SK-N-SH (cell line): ENCODE data around the gene BRME1. TPM values are rescaled to one million over a fixed set of nuclear protein-coding genes. Genes with fewer than 3 reads are reported as not detected.

Experiments used
- CTCF ChIA-PET: fragments of 300-600, 350-600 bp; formaldehyde crosslinking; extraction: SDS; loops from one replicate; lab custom pipeline; 2021; lab: Yijun Ruan, JAX
- POLR2A ChIA-PET: fragments of 350-600 bp; sonication (Branson Sonifier 250); formaldehyde crosslinking; extraction: SDS; loops from one replicate; lab custom pipeline; 2020; ENCODE audit warnings: antibody characterized with exemption, inconsistent platforms; lab: Yijun Ruan, JAX
- DNase-seq: peaks from one replicate; pipeline ENCODE4 v3.0.0; 2012
- H2AFZ ChIP-seq: fragments of 200-600 bp; sonication (generic); 2 replicates; pipeline ENCODE4 v1.8.1; 2016; ENCODE audit warnings: antibody characterized with exemption, mild to moderate bottlenecking, low read depth
- H3F3A ChIP-seq: fragments of 200-600 bp; sonication (generic); replicated peaks from 2 replicates; pipeline ENCODE3; 2016; ENCODE audit warnings: antibody characterized with exemption, mild to moderate bottlenecking; ENCODE audit not compliant: insufficient read depth
- H3K27ac ChIP-seq, 2 experiments: fragments of 200-500 bp in 1 of 2; fragments of 200-600 bp in 1 of 2; sonication (Bioruptor generic) in 1 of 2; sonication (generic), shearing (Covaris generic) in 1 of 2; 2 replicates each; pipeline versions ENCODE4 v1.5.1 to v1.6.1; 2014 to 2016; ENCODE audit warnings: low read depth in 2 of 2, inconsistent platforms in 1 of 2, low read length in 1 of 2, mild to moderate bottlenecking in 1 of 2, mixed read lengths in 1 of 2
- H3K27me3 ChIP-seq: fragments of 200-600 bp; sonication (generic), shearing (Covaris generic); 2 replicates; pipeline ENCODE4 v1.6.1; 2016; ENCODE audit warnings: mixed run types; ENCODE audit not compliant: insufficient read depth
- H3K36me3 ChIP-seq, 2 experiments: fragments of 200-500 bp in 1 of 2; fragments of 200-600 bp in 1 of 2; sonication (Bioruptor generic) in 1 of 2; sonication (generic) in 1 of 2; replicated peaks in 1 of 2; 2 replicates each; pipeline versions ENCODE3 to v1.5.1; 2014 to 2016; ENCODE audit warnings: low read length in 1 of 2, mild to moderate bottlenecking in 1 of 2; ENCODE audit not compliant: insufficient read depth in 2 of 2, control insufficient read depth in 1 of 2
- H3K4me1 ChIP-seq, 2 experiments: fragments of 200-500 bp in 1 of 2; fragments of 200-600 bp in 1 of 2; sonication (Bioruptor generic) in 1 of 2; sonication (generic), shearing (Covaris generic) in 1 of 2; 2 replicates each; pipeline versions ENCODE4 v1.5.1 to v1.6.1; 2014 to 2016; ENCODE audit warnings: low read depth in 1 of 2, low read length in 1 of 2, mixed run types in 1 of 2; ENCODE audit not compliant: insufficient read depth in 2 of 2, control insufficient read depth in 1 of 2
- H3K4me2 ChIP-seq: fragments of 200-600 bp; sonication (generic), shearing (Covaris generic); 2 replicates; pipeline ENCODE4 v1.6.1; 2017; ENCODE audit warnings: mixed run types
- H3K4me3 ChIP-seq, 2 experiments: fragments of 200-500 bp in 1 of 2; fragments of 200-600 bp in 1 of 2; sonication (Bioruptor generic) in 1 of 2; sonication (generic), shearing (Covaris generic) in 1 of 2; 2 replicates each; pipeline versions ENCODE4 v1.5.1 to v1.8.1; 2014 to 2016; ENCODE audit warnings: low read depth in 2 of 2, inconsistent platforms in 1 of 2, low read length in 1 of 2, mild to moderate bottlenecking in 1 of 2, mixed read lengths in 1 of 2, moderate library complexity in 1 of 2
- H3K79me2 ChIP-seq: fragments of 200-600 bp; sonication (generic); 2 replicates; pipeline ENCODE4 v1.8.1; 2017; ENCODE audit warnings: mild to moderate bottlenecking; ENCODE audit not compliant: insufficient read depth
- H3K9ac ChIP-seq: fragments of 200-600 bp; sonication (generic); 2 replicates; pipeline ENCODE4 v1.6.1; 2017; ENCODE audit warnings: mixed run types
- H3K9me2 ChIP-seq: fragments of 200-600 bp; sonication (generic); 2 replicates; pipeline ENCODE4 v1.6.1; 2017; ENCODE audit warnings: mixed run types
- H3K9me3 ChIP-seq: fragments of 200-600 bp; sonication (generic); 2 replicates; pipeline ENCODE4 v1.6.1; 2017; ENCODE audit warnings: mixed run types, mild to moderate bottlenecking, moderate library complexity
- H4K20me1 ChIP-seq: fragments of 200-600 bp; sonication (generic); 2 replicates; pipeline ENCODE4 v1.6.1; 2017; ENCODE audit warnings: mild to moderate bottlenecking, mixed run types; ENCODE audit not compliant: insufficient read depth
- CTCF ChIP-seq: fragments of 200-600 bp; sonication (generic); IDR thresholded peaks from 2 replicates; pipeline ENCODE4 v1.6.1; 2017; ENCODE audit warnings: antibody characterized with exemption, mild to moderate bottlenecking, moderate library complexity
- ELF1 ChIP-seq: IDR thresholded peaks from 2 replicates; pipeline ENCODE4 v1.4.0; 2012
- EP300 ChIP-seq, 2 experiments: IDR thresholded peaks; 2 replicates each; pipeline versions ENCODE4 v1.4.0 to v1.6.1; 2012; ENCODE audit warnings: borderline replicate concordance in 1 of 2, low read depth in 1 of 2, low read length in 1 of 2
- EZH2phosphoT487 ChIP-seq: fragments of 200-600 bp; sonication (generic); IDR thresholded peaks from 2 replicates; pipeline ENCODE4 v1.6.1; 2017; ENCODE audit warnings: low read depth, mixed run types, mild to moderate bottlenecking, antibody characterized with exemption, moderate library complexity, borderline replicate concordance
- FOSL2 ChIP-seq: IDR thresholded peaks from 2 replicates; pipeline ENCODE4 v1.4.0; 2012; ENCODE audit warnings: low read depth, mild to moderate bottlenecking, moderate library complexity, borderline replicate concordance
- FOXJ3 ChIP-seq: sonication (generic); formaldehyde crosslinking; IDR thresholded peaks from 2 replicates; pipeline ENCODE4 v1.5.1; 2020; ENCODE audit warnings: mild to moderate bottlenecking, missing genetic modification reagents
- IRF3 ChIP-seq: fragments of 150-350 bp; IDR thresholded peaks from 2 replicates; pipeline ENCODE4 v1.6.1; 2016; ENCODE audit warnings: mild to moderate bottlenecking, low read depth, low read length
- JUND ChIP-seq: IDR thresholded peaks from 2 replicates; pipeline ENCODE4 v1.4.0; 2012
- MEF2A ChIP-seq: IDR thresholded peaks from 2 replicates; pipeline ENCODE4 v1.4.0; 2012; ENCODE audit warnings: low read depth, borderline replicate concordance
- NFIC ChIP-seq: IDR thresholded peaks from 2 replicates; pipeline ENCODE4 v1.4.0; 2012; ENCODE audit warnings: borderline replicate concordance
- POLR2AphosphoS5 ChIP-seq: IDR thresholded peaks from 2 replicates; pipeline ENCODE4 v1.6.1; 2012; ENCODE audit warnings: low read depth, low read length
- RAD21 ChIP-seq: IDR thresholded peaks from 2 replicates; pipeline ENCODE4 v1.6.1; 2012; ENCODE audit warnings: mild to moderate bottlenecking, low read length
- RCOR1 ChIP-seq: fragments of 150-350 bp; IDR thresholded peaks from 2 replicates; pipeline ENCODE4 v1.6.1; 2017; ENCODE audit warnings: antibody characterized with exemption, low read length
- RXRA ChIP-seq: IDR thresholded peaks from 2 replicates; pipeline ENCODE4 v1.4.0; 2012; ENCODE audit warnings: low read depth, mild to moderate bottlenecking, borderline replicate concordance
- SMC3 ChIP-seq: IDR thresholded peaks from 2 replicates; pipeline ENCODE4 v1.6.1; 2012; ENCODE audit warnings: low read depth, low read length, improper control_type of control experiment
- TCF12 ChIP-seq: IDR thresholded peaks from 2 replicates; pipeline ENCODE4 v1.4.0; 2012
- TEAD4 ChIP-seq: IDR thresholded peaks from 2 replicates; pipeline ENCODE4 v1.4.0; 2012; ENCODE audit warnings: mild to moderate bottlenecking, borderline replicate concordance; ENCODE audit not compliant: insufficient read depth
- YY1 ChIP-seq: IDR thresholded peaks from 2 replicates; pipeline ENCODE4 v1.4.0; 2012; ENCODE audit warnings: low read depth, mild to moderate bottlenecking
- WGBS: methylation state at CpG from one replicate; pipeline ENCODE4 v1.1.6; 2017; ENCODE audit warnings: low lambda C conversion rate; 5-methylcytosine and 5-hydroxymethylcytosine counted together
- polyA plus RNA-seq, 3 experiments: library from polyadenylated mRNA; depleted of rRNA; stranded (reverse); fragments of >200 nt; gene quantifications; 2 replicates each; pipeline ENCODE4 v1.2.3, GENCODE V29; 2012
- TF ChIP-seq, protein P1 (sequence below): fragments of 150-350 bp; IDR thresholded peaks from 2 replicates; pipeline ENCODE4 v1.6.1; 2017; ENCODE audit warnings: antibody characterized with exemption, low read length, low read depth, borderline replicate concordance

BRME1 gene
- polyA plus RNA-seq, 1 of the 3 experiments (the other 2 are of a cell fraction): 1.5 TPM

- Histone ChIP-seq H3K4me1 (peaks cover 7 to 23% of the 10 kb centered on the region in 2 experiments; a peak in 3 of 4 replicates), H2AFZ (no peak overlapping the region), H3K79me2 (no peaks in the 10 kb centered on the region), H3K27me3 (no peaks in the 10 kb centered on the region), H3K4me2 (no peak overlapping the region), H3F3A (no peaks in the 10 kb centered on the region), H4K20me1 (no peaks in the 10 kb centered on the region), H3K9me3 (no peaks in the 10 kb centered on the region), H3K36me3 (no peaks in the 10 kb centered on the region), H3K9me2 (no peaks in the 10 kb centered on the region), H3K4me3 (no peak overlapping the region), H3K27ac (no peak overlapping the region), H3K9ac (no peak overlapping the region)
- no peak for DNase-seq
- POLR2A ChIA-PET: interaction anchor here (1.0 kb wide), 1 partner anchor 10 kb away, joined by 3 read pairs; no protein-coding TSS in a partner anchor
- 80% methylated on average over 1 of the region's 5 CpGs for WGBS
- CTCF ChIA-PET: interaction anchor here (0.7 to 13.8 kb wide), 14 partner anchors 9 to 193 kb away, joined by 3 to 146 read pairs (median 8); partner anchors contain the start of genes IL27RA and MISP3
- no peak for TF ChIP-seq FOXJ3 (CRISPR knock-in tag)
- no peak for TF ChIP-seq RCOR1
- no peak for TF ChIP-seq IRF3
- no peak for TF ChIP-seq YY1
- TF ChIP-seq TEAD4: no peak
- TF ChIP-seq TCF12: no peak
These were observed 23.5 kb downstream of the BRME1 start for GRCh38 chr19:13882419-13882795.

GRCh38 chr19:13881692-13882418, 24.1 kb downstream of the BRME1 start:
- no peak overlapping the region for H3K4me3 ChIP-seq
- no peaks in the 10 kb centered on the region for H3F3A ChIP-seq
- H3K27me3 ChIP-seq: no peaks in the 10 kb centered on the region
- peak overlapping the region; percentile 42; the same call in 1 of the 2 replicates for H2AFZ ChIP-seq
- peaks cover 7 to 23% of the 10 kb centered on the region in 2 experiments; a peak in 3 of 4 replicates for H3K4me1 ChIP-seq
- H3K9ac ChIP-seq: no peak overlapping the region
- H3K9me2 ChIP-seq: no peaks in the 10 kb centered on the region
- H3K4me2 ChIP-seq: no peak overlapping the region
- no peaks in the 10 kb centered on the region for H3K79me2 ChIP-seq
- H3K36me3 ChIP-seq: no peaks in the 10 kb centered on the region
- ChIA-PET CTCF (interaction anchor here (0.7 to 13.8 kb wide), 22 partner anchors 7 to 210 kb away, joined by 3 to 146 read pairs (median 7); partner anchors contain the start of genes IL27RA, MISP3 and PALM3), POLR2A (interaction anchor here (1.0 to 1.6 kb wide), 2 partner anchors 10 to 192 kb away, joined by 3 to 6 read pairs; no protein-coding TSS in a partner anchor)
- H3K27ac ChIP-seq: peak overlapping the region in 1 of 2 experiments; percentile 29; a peak in 1 of 4 replicates
- H4K20me1 ChIP-seq: no peaks in the 10 kb centered on the region
- no peak for DNase-seq
- 83% methylated on average over 14 of the region's 17 CpGs for WGBS
- no peaks in the 10 kb centered on the region for H3K9me3 ChIP-seq
- TF ChIP-seq RXRA (no peak), ELF1 (no peak), SMC3 (no peak), CTCF (no peak), RAD21 (no peak), FOSL2 (no peak), EP300 (IDR thresholded peaks at IDR 0.05; ENCODE audit: borderline replicate concordance in 1 of 2, low read depth in 1 of 2, low read length in 1 of 2) (no peak), EZH2phosphoT487 (no peak), IRF3 (no peak), POLR2AphosphoS5 (no peak), MEF2A (no peak), TEAD4 (no peak), NFIC (no peak), FOXJ3 (CRISPR knock-in tag) (no peak), JUND (no peak), YY1 (no peak)
- TF ChIP-seq, protein P1, sequence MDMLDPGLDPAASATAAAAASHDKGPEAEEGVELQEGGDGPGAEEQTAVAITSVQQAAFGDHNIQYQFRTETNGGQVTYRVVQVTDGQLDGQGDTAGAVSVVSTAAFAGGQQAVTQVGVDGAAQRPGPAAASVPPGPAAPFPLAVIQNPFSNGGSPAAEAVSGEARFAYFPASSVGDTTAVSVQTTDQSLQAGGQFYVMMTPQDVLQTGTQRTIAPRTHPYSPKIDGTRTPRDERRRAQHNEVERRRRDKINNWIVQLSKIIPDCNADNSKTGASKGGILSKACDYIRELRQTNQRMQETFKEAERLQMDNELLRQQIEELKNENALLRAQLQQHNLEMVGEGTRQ: no peak
